Thyroid gland (tissue), 4 donors: Measurements from ENCODE around the gene MRPL18.

Experiments used
- CTCF ChIP-seq, 6 experiments: fragments of 200-600 bp in 3 of 6; fragments of 450-650 bp in 3 of 6; sonication (generic) in 3 of 6; IDR thresholded peaks; one replicate each; pipeline ENCODE4 v1.5.1; 2016 to 2019; ENCODE audit warnings: antibody characterized with exemption in 6 of 6, mild to moderate bottlenecking in 2 of 6, inconsistent platforms in 1 of 6, moderate library complexity in 1 of 6
- POLR2A ChIP-seq, 2 donors: fragments of 450-650 bp; IDR thresholded peaks; one replicate each; pipeline ENCODE4 v1.6.1; 2017; ENCODE audit warnings: antibody characterized with exemption in 2 of 2, mild to moderate bottlenecking in 2 of 2, moderate library complexity in 1 of 2

- TF ChIP-seq CTCF (IDR thresholded peaks at IDR 0.05) (no peak), POLR2A (IDR thresholded peaks at IDR 0.05) (no peak)
Observed at GRCh38 chr6:159788753-159789376, 1.4 kb upstream of the MRPL18 start.
